BE2C (cell line): Measurements from ENCODE around the gene CLUH.

Experiments used
- DNase-seq: peaks from one replicate; pipeline ENCODE4 v3.0.0-alpha.2; 2020
- H3K27me3 ChIP-seq: fragments of 250-450 bp; sonication (Bioruptor Pico); 2 replicates; pipeline ENCODE4 v1.5.1; 2020; ENCODE audit warnings: mild to moderate bottlenecking
- H3K36me3 ChIP-seq: fragments of 250-450 bp; sonication (Bioruptor Pico); 2 replicates; pipeline ENCODE4 v1.5.1; 2020; ENCODE audit warnings: mild to moderate bottlenecking
- H3K4me1 ChIP-seq: fragments of 250-450 bp; sonication (Bioruptor Pico); 2 replicates; pipeline ENCODE4 v1.5.1; 2020
- H3K4me3 ChIP-seq: 2 replicates; pipeline ENCODE4 v1.5.1; 2011; ENCODE audit warnings: low read depth, low read length
- H3K9me3 ChIP-seq: fragments of 250-450 bp; sonication (Bioruptor Pico); 2 replicates; pipeline ENCODE4 v1.5.1; 2020
- CTCF ChIP-seq: IDR thresholded peaks from 2 replicates; pipeline ENCODE4 v1.5.1; 2012; ENCODE audit warnings: mild to moderate bottlenecking, low read depth, low read length

The CLUH gene

GRCh38 chr17:2704031-2704889 is 7.3 kb downstream of the CLUH start:
- H3K4me3 ChIP-seq: no peak overlapping the region
- peaks cover 3% of the 10 kb centered on the region; the same call in 1 of the 2 replicates for H3K4me1 ChIP-seq

GRCh38 chr17:2703606-2704005 is 8.0 kb downstream of the CLUH start:
- TF ChIP-seq CTCF: no peak
- Histone ChIP-seq H3K4me1 (peaks cover 3% of the 10 kb centered on the region; the same call in 1 of the 2 replicates), H3K27me3 (no peaks in the 10 kb centered on the region), H3K9me3 (no peaks in the 10 kb centered on the region), H3K36me3 (peaks cover 33% of the 10 kb centered on the region), H3K4me3 (no peak overlapping the region)
- no peak for DNase-seq

More at GRCh38 chr17:2704031-2704889, 7.3 kb downstream of the CLUH start:
- no peaks in the 10 kb centered on the region for H3K9me3 ChIP-seq
- H3K36me3 ChIP-seq: peaks cover 27% of the 10 kb centered on the region
- DNase-seq: no peak
- no peaks in the 10 kb centered on the region for H3K27me3 ChIP-seq
- no peak for TF ChIP-seq CTCF

- Histone ChIP-seq H3K4me1 (peaks cover 3% of the 10 kb centered on the region; the same call in 1 of the 2 replicates), H3K4me3 (no peak overlapping the region), H3K27me3 (no peaks in the 10 kb centered on the region), H3K36me3 (peaks cover 38% of the 10 kb centered on the region), H3K9me3 (no peaks in the 10 kb centered on the region)
- no peak for DNase-seq
- TF ChIP-seq CTCF: no peak
Observed at GRCh38 chr17:2703181-2703580, 8.4 kb downstream of the CLUH start.

GRCh38 chr17:2701996-2702741 is 9.4 kb downstream of the CLUH start:
- DNase-seq: no peak
- TF ChIP-seq CTCF: no peak
- no peak overlapping the region for H3K4me3 ChIP-seq
- no peaks in the 10 kb centered on the region for H3K4me1 ChIP-seq
- H3K36me3 ChIP-seq: peaks cover 41% of the 10 kb centered on the region
- H3K9me3 ChIP-seq: no peaks in the 10 kb centered on the region
- no peaks in the 10 kb centered on the region for H3K27me3 ChIP-seq

- H3K9me3 ChIP-seq: no peaks in the 10 kb centered on the region
- H3K27me3 ChIP-seq: no peaks in the 10 kb centered on the region
- DNase-seq: no peak
- H3K4me1 ChIP-seq: no peaks in the 10 kb centered on the region
- H3K36me3 ChIP-seq: peaks cover 44% of the 10 kb centered on the region
- H3K4me3 ChIP-seq: no peak overlapping the region
- TF ChIP-seq CTCF: no peak
Observed at GRCh38 chr17:2701161-2701995, 10.2 kb downstream of the CLUH start.
